H54 (cell line): ENCODE data around the gene DROSHA.
A peak's percentile ranks its signal among the peaks of the same experiment; 100 is the strongest.
"Not testable (repeated sequence)": the region's sequence is repeated elsewhere in the genome, so short reads cannot be mapped to it uniquely, and the experiment has no call there.

Experiments
- DNase-seq: peaks from one replicate; pipeline ENCODE4 v3.0.0; 2011; ENCODE audit warnings: low spot score, mixed read lengths; ENCODE audit not compliant: insufficient read length
- FAIRE-seq: peaks from 3 replicates; lab custom pipeline; 2011; peaks lifted over from hg19 to GRCh38; lab: Jason Lieb, UNC
- POLR2A ChIP-seq: IDR thresholded peaks from 2 replicates; pipeline ENCODE4 v1.6.1; 2011; ENCODE audit warnings: low read depth, mild to moderate bottlenecking, low read length

The DROSHA gene

GRCh38 chr5:31407921-31408693, 123.8 kb downstream of the DROSHA start:
- TF ChIP-seq POLR2A, result no peak
- peak; percentile 45 for FAIRE-seq
- no peak for DNase-seq

DNA sequence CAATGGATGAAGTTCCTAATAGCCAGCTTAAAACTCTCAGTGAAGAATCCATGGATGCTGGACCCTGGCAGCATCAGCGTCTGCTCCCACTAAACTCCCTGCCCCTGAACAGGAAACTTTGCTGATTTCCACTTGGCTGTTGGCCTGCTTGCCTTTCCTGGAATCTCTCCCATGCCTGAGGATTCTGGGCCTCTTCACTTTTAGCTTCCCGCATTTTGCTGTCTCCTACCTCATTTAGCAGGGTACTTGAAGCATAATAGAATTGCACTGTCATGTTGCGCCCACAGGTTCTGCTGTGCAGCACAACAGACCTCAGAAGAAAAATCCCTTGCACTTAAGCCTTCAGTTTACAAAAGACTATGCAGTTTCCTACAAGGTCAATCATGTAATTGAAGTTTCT, 127.6 kb downstream of the DROSHA start:
- no peak for TF ChIP-seq POLR2A
- FAIRE-seq (no peak), DNase-seq (no peak)

DNA sequence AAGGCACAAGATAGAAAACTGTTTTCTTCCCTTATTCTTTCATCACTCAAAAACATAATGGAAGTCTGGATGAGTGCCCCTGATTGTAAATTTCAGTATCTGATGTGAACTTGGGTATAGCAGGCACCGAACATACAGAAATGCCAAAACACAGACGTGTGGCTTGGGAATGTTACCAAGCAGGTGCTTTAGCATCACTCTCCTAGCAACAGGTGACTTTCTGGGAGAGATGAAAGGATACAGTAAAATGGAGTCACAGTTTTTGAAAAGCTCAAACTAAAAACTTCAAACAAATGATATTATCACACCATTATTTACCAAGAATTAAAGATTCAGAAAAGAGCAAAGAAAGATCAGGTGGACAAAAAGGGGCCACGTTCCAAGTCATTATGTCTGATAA, 130.2 kb downstream of the DROSHA start:
- FAIRE-seq, result no peak
- TF ChIP-seq POLR2A, result no peak
- DNase-seq, result no peak

GRCh38 chr5:31397926-31398557, 133.9 kb downstream of the DROSHA start:
- FAIRE-seq, result no peak
- DNase-seq, result no peak
- no peak for TF ChIP-seq POLR2A

DNA sequence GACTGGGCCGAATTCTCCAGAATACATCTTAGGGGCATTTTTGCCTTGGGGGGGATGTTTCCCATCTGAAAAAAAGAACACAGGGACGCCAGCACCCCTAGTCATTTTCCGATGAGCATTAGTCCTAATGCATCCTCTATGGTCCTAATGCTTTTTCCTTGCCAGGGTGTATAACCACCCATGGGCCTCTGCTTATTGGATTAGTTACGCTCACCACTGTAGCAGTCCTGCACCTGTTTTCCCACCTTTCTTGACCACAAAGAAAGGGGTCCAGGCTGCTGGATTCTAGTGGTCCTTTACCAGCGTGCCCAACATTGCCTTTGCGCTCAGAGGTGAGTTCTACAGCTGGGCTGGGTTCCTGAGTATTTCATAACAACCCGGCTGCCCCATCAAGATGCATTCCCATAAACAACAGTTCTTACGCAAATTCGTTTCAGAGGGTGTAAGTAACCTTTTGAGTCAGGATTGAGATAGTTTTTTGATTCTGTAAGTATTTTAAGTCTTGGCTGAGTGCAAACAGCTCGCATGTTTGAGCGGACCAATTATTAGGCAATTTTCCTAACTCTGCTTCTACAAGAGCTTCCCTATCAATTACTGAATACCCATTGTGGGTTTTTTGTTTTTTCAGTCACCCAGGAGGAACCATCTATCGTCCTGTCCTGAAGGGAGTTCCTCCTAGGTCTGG, 135.1 kb downstream of the DROSHA start:
- FAIRE-seq (no peak), DNase-seq (no peak)
- no peak for TF ChIP-seq POLR2A

- FAIRE-seq, DNase-seq: not testable (repeated sequence)
Measured at GRCh38 chr5:31395450-31396045, 136.3 kb downstream of the DROSHA start.

- TF ChIP-seq POLR2A, result no peak
- FAIRE-seq, result no peak
- DNase-seq, result no peak
Measured at GRCh38 chr5:31393126-31393525, 138.8 kb downstream of the DROSHA start.

DNA sequence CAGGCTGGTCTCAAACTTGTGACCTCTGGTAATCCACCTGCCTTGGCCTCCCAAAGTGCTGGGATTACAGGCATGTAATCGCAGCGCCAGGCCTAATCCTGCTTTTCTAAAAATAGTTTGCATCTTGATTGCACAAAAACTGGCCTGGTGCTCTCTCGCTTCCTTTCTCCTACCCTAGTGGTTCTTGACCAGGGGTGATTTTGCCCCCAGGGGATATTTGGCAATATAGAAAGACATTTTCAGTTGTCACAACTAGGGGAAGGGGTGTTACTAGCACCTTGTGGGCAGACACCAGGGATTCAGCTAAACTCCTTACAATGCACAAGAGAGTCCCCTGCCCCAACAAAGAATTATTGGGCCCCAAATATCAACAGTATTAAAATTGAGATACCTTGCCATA, 139.8 kb downstream of the DROSHA start:
- DNase-seq (no peak), FAIRE-seq (no peak)
- TF ChIP-seq POLR2A, result no peak

DNA sequence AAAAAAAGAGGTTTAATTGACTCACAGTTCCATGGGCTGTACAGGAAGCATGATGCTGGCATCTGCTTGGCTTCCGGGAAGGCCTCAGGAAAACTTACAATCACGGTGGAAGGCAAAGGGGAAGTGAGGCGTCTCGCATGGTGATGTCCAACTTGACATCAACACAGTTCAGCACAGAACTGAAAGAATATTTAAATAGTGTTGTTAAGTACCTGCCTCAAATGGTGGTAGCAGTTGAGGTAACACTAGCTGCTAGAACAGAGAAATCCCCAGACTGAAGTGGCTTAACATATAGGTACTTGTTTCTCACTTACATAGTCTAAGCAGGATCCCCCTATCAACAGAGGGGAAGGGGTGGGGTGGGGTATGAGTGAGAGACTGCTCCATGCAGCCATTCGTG, 141.6 kb downstream of the DROSHA start:
- no peak for DNase-seq
- TF ChIP-seq POLR2A, result no peak
- no peak for FAIRE-seq

DNA sequence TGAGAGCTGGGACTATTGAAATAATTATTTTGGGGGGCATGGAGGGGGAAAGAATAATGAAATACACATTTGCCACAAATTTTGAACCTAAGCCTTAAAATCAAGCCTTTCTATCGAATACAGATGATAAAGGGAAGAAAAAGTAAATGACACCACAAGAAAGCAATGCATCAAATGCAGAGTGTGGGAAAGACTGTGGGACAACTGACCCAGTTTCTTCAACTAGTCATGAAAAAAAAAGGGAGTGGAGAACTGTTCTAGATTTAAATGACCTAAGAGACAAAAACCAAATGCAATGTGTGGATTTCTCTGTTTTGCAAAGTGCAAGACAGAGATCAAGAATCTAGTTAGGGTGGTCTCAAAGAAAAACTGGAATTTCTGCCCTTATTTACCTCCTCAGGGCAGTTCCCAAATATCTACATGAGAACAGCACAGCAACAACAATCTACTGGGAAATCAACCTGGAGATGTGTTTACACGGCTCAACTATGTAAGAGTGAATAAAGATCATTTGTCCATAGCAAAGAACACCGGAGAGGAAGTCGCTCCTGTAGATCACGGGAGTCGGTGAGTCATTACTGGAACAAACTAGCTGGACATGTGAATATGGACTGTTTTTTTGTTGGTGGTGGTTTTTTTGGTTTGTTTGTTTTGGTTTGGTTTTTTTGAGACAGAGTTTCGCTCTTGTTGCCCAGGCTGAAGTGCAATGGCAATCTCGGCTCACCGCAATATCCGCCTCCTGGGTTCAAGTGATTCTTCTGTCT, 145.9 kb downstream of the DROSHA start:
- TF ChIP-seq POLR2A, result no peak
- DNase-seq, result peak; percentile 25
- FAIRE-seq, result no peak

- no peak for TF ChIP-seq POLR2A
- FAIRE-seq, result no peak
- DNase-seq, result no peak
Measured at GRCh38 chr5:31383734-31384133, 148.2 kb downstream of the DROSHA start.

DNA sequence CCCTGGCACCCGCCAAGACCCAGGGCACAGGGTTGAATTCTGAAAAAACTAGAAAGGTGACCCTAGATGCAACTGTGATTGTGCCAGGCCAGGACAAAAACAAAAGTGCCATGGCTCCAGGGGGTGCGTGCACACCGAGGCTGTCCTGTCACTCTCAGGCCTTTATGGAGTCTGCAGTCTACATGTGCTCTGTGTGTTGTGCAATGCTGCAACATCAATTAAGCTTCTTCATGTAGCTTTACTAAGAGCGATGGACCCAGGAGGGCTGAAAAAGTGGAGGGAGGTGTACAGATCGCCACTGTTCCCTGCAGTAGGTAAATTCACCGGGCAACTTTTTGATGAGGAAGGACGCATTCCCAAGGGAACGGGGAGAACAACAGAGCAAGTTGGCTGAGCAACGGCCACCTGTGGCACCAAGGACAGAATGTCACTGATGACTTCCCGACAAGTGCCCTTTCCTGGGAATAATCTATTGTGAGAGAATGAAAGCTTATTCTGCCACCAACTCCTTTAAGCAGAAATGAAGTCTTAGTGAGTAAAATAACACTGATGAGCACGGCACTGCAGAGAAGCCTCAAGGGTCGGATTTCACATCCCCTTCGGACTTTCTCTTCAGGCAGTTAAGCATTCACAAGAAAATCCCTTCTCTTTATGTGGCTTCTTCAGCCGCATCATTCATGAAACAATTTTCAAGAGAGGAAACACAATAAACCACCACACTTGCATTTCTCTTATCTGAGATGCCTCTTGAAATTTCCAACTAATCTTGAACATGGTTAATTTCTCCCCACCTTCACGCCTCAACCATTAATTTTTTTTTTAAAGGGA, 149.6 kb downstream of the DROSHA start:
- DNase-seq, result no peak
- no peak for FAIRE-seq
- no peak for TF ChIP-seq POLR2A

DNA sequence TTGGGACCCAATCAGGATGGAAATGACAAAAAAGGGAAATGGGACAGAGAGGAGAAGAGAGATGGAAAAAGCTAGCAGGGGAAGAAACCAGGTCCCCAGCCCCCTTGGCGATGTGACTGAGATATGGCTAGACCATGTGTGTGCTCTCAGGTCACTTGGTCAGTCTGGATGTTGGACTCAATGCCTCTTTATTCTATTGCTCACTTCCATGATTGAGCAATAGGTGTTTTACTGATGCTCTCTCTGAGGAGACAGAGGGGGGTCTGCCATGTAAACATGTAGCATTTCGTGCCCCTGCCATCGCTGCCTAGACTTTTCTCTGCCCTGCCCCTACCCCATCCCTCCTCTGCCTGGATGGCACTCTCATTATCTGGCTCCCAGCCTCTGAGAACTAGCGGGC, 150.6 kb downstream of the DROSHA start:
- DNase-seq (no peak), FAIRE-seq (no peak)
- TF ChIP-seq POLR2A, result no peak

DNA sequence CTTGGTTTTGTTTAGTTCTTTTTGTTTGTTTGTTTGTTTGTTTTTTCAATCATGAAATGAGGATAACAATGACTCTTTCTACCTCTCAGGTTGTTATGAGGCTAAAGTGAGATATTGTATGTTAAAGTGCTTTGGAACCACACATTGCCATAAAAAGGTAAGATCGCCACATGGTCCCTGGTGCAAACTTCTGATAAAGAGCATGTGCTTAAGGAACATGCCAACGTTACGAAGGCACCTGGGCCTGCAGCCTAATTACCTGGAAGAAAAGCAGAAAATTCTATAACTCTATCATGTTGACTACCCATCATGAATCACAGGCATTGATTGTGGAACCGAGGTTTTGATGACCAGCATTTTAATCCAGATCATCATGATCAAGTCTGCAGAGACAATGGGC, 151.8 kb downstream of the DROSHA start:
- FAIRE-seq (no peak), DNase-seq (no peak)
- no peak for TF ChIP-seq POLR2A
